GM19372 (cell line): ENCODE results near the gene STK32C.
"Not testable (repeated sequence)": the region's sequence is repeated elsewhere in the genome, so short reads cannot be mapped to it uniquely, and the experiment has no call there.

ENCODE experiments used
- ATAC-seq: cut with Tn5 transposase; IDR thresholded peaks from one replicate; pipeline ENCODE4 v1.9.1; 2021; ENCODE audit warnings: mild to moderate bottlenecking, low read depth, moderate library complexity; ENCODE audit not compliant: unreplicated experiment

The STK32C gene

DNA sequence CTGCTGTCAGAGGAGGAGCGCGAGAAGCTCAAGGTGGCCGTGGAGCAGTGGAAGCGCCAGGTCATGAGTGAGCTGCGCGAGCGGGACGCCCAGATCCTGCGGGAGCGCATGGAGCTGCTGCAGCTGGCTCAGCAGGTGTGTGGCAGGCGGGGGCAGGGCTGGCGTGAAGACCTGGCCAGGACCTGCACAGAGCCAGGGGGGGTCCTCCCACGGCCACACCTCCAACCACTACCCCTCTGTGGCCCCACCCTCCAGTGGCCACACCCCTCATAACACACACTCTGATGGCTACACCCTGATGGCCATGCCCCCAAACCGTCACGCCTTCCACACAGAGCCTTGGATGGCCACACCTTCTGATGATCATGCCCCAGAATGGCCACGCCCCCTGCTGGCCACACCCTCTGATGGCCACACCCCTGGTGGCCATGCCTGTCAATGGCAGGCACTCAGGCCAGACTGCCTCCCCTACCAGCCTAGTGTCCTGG is 144.4 kb downstream of the STK32C start:
- no peak for ATAC-seq

GRCh38 chr10:132162590-132163277 is 145.0 kb downstream of the STK32C start:
- no peak for ATAC-seq

GRCh38 chr10:132162021-132162531 is 145.7 kb downstream of the STK32C start:
- ATAC-seq = no peak

DNA sequence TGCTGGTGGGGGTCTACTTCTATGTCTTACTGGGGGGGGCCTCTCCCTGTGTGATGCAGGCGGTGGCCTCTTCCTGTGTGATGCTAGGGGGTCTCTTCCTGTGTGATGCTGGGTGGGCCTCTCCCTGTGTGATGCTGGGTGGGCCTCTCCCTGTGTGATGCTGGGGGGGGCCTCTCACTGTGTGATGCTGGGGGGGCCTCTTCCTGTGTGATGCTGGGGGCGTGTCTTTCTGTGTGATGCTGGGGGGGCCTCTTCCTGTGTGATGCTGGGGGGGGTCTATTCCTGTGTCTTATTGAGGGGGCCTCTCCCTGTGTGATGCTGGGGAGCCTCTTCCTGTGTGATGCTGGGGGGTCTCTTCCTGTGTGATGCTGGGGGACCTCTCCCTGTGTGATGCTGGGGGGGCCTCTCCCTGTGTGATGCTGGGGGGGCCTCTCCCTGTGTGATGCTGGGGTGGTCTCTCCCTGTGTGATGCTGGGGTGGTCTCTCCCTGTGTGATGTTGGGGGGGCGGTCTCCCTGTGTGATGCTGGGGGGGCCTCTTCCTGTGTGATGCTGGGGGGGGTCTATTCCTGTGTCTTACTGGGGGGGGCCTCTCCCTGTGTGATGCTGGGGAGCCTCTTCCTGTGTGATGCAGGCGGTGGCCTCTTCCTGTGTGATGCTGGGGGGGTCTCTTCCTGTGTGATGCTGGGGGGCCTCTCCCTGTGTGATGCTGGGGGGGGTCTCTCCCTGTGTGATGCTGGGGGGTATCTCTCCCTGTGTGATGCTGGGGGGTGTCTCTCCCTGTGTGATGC is 146.7 kb downstream of the STK32C start:
- not testable (repeated sequence) for ATAC-seq

DNA sequence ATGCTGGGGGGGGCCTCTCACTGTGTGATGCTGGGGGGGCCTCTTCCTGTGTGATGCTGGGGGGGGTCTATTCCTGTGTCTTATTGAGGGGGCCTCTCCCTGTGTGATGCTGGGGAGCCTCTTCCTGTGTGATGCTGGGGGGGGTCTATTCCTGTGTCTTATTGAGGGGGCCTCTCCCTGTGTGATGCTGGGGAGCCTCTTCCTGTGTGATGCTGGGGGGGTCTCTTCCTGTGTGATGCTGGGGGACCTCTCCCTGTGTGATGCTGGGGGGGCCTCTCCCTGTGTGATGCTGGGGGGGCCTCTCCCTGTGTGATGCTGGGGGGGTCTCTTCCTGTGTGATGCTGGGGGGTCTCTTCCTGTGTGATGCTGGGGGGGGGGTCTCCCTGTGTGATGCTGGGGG is 147.5 kb downstream of the STK32C start:
- ATAC-seq = not testable (repeated sequence)

- not testable (repeated sequence) for ATAC-seq
These were observed 148.2 kb downstream of the STK32C start for GRCh38 chr10:132159302-132160230.

GRCh38 chr10:132158823-132159222 is 148.9 kb downstream of the STK32C start:
- ATAC-seq = no peak

- ATAC-seq = no peak
These were observed 149.5 kb downstream of the STK32C start for GRCh38 chr10:132158122-132158741.
